GM04504 (cell line): Measurements from ENCODE around the gene TPX2.

Source experiments
- DNase-seq: peaks from one replicate; pipeline ENCODE4 v3.0.0-alpha.2; 2012; ENCODE audit warnings: low read depth

The TPX2 gene

GRCh38 chr20:31738729-31739549 lies at the start of gene TPX2:
Gene TPX2, plus strand, starts transcription at chr20:31739290. Its CDS starts 18,187 bp downstream, at chr20:31757477.
- peak; percentile 95 for DNase-seq

- DNase-seq, result no peak
These were observed 48.9 kb upstream of the TPX2 start for GRCh38 chr20:31690124-31690666.

GRCh38 chr20:31691646-31692275 lies 47.3 kb upstream of the TPX2 start:
- DNase-seq, result peak; percentile 48

GRCh38 chr20:31693402-31693801 lies 45.7 kb upstream of the TPX2 start:
- no peak for DNase-seq

GRCh38 chr20:31693987-31694661 lies 45.0 kb upstream of the TPX2 start:
- no peak for DNase-seq

GRCh38 chr20:31694842-31695593 lies 44.1 kb upstream of the TPX2 start:
- DNase-seq, result no peak

GRCh38 chr20:31695849-31696804 lies 43.0 kb upstream of the TPX2 start:
- DNase-seq, result peak; percentile 81

- no peak for DNase-seq
These were observed 40.8 kb upstream of the TPX2 start for GRCh38 chr20:31698243-31698802.

GRCh38 chr20:31698803-31699718 lies 40.0 kb upstream of the TPX2 start:
- peak; percentile 92 for DNase-seq

- DNase-seq, result no peak
These were observed 39.0 kb upstream of the TPX2 start for GRCh38 chr20:31699801-31700728.

- no peak for DNase-seq
These were observed 38.3 kb upstream of the TPX2 start for GRCh38 chr20:31700747-31701146.

- DNase-seq, result no peak
These were observed 37.5 kb upstream of the TPX2 start for GRCh38 chr20:31701591-31701990.

- DNase-seq, result no peak
These were observed 34.6 kb upstream of the TPX2 start for GRCh38 chr20:31704225-31705119.

GRCh38 chr20:31705191-31705590 lies 33.9 kb upstream of the TPX2 start:
- DNase-seq, result no peak

- DNase-seq, result no peak
These were observed 33.2 kb upstream of the TPX2 start for GRCh38 chr20:31705598-31706597.
